GM18498 (cell line): Measurements from ENCODE around the gene EIF4E.

Experiments
- ATAC-seq: cut with Tn5 transposase; IDR thresholded peaks from one replicate; pipeline ENCODE4 v1.9.1; 2021; ENCODE audit warnings: mild to moderate bottlenecking, moderate library complexity; ENCODE audit not compliant: unreplicated experiment

EIF4E gene, protein sequence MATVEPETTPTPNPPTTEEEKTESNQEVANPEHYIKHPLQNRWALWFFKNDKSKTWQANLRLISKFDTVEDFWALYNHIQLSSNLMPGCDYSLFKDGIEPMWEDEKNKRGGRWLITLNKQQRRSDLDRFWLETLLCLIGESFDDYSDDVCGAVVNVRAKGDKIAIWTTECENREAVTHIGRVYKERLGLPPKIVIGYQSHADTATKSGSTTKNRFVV

DNA sequence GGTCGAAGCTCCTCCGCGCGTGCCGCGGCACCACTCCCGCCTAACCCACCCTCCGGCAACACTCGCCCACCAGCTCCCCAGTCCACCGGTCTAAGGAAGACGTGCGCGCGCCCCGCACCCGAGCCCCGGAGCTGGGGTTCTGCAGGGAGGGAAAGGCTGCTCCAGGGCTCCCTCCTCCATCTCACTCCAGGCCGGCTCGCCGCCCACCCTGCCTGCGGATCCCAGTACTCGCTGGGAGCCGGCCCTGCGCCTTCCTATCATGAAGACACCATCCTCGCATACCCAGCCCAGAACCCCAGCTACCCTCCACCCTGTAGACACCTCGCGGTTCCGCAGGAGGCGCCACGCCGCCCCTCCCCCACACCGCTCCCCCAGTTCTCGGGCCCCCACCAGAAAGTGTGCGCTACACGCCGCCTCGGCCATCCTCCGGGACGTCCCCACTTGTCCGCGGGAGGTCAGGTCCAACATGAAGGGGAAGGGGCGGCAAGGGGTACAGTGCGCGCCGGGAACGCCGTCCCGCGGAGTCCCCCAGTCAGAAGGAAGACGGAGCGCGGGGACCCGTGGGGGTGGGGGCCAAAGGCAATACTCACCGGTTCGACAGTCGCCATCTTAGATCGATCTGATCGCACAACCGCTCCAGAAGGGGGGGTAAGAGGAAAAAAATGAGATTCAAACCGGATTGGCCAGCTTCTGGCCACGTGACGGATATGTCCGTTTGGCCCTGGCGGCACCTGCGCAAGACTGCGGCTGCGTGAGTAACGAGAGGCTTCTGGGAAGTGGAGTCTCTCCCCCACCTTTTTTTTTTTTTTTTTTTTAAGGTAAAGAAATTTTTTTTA lies at the start of gene EIF4E:
TSS of gene EIF4E (minus strand) at position 629 of the 836 bp plus-strand sequence. CDS start at position 608, 21 bp downstream.
- ATAC-seq, result peak; percentile 74

DNA sequence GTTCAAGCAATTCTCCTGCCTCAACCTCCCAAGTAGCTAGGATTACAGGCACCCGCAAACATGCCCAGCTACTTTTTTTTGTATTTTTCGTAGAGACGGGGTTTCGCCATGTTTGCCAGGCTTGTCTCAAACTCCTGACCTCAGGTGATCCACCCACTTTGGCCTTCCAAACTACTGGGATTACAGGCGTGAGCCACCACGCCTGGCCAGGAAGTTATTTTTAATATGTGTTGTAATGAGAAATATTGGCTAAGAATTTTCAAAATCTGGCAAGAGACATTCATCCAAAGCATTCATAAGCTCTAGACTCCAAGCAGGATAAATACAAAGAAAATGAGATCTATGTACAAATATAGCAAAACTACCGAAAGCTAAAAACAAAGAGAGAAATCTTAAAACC lies 48.6 kb upstream of the EIF4E start:
- ATAC-seq, result no peak

DNA sequence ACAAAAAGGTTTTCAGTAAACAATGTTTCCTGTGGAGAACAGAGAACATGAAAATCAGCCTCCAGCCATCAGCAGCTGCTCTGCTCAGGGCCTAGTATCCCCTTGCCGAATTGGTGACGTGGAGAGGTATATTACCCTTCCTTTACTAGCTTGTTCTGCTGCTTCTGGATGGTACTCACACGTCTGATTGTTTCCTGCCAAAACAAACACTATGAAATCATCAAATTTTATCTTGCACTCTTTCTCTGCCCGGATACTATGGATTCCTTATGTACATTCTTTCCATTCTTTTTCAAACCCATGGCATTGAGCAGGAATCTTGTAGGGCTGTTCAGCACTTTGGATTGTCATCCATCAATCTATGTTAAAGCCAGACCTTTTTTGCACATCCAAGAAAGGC lies 47.8 kb upstream of the EIF4E start:
- ATAC-seq, result no peak

DNA sequence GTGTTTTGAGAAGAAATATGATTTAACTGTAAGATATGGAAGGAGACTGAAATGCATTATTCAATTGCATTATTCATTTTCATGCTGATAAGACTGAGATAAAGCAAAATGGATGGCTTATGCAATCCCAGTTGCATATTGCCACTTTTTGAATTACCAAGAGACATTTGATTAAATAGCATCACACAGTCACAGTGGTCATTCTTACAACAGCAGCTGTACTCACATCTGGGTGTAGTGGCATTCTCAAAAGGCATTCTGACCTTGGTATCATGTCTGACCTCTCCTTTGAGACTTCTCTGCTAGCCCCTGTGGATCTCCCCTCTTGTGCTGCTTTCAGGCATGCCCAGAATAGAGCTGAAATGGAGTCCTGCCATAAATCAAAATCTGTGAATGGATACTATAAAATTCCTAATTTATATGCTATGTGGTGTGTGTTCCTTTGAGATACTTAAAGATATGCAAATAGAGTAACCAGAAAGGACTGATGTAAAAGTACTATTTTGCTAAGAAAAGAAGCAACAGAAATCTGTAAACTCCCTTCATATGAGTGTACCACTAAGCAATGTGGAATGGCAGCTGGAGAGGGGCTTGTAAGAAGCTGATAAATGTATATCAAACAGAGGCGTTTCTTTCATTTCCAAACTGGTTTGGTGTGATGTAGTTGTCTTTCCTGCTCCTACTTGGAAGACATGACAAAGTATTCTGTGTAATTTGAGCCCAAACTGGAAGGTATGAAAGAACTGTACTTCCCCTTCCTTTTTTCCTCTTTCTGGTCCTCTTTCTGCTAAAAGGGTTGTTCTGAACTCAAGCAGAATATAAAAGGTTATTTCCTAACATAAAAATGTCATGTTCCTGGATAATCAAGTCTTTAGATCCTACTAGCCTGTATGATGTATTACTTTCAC lies 41.2 kb upstream of the EIF4E start:
- ATAC-seq, result no peak

DNA sequence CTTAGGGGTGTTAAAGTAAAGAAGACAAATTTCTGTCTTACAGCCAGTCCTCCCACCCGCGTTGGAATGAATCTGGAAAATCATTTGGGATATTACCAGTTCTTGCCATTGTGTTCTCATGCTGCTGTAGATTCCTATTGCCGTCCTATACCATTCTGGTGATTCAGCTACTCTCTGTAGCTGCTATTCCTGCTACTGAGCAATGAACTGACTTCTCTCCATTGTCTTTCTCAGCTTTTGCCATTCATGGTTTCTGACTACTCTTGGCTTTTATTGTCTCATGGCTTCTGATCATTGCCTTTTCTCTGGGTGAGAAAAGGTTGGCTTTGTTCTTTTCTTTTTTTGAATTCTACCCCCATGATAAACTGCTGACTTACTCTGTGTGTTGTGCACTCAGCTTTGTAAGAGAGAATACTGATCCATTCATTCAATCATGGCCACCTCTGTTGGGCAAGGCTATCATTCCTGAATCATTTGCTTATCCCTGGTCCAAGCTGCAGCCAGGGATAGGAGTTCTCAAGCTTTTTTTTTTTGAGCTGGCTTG lies 38.9 kb upstream of the EIF4E start:
- no peak for ATAC-seq

DNA sequence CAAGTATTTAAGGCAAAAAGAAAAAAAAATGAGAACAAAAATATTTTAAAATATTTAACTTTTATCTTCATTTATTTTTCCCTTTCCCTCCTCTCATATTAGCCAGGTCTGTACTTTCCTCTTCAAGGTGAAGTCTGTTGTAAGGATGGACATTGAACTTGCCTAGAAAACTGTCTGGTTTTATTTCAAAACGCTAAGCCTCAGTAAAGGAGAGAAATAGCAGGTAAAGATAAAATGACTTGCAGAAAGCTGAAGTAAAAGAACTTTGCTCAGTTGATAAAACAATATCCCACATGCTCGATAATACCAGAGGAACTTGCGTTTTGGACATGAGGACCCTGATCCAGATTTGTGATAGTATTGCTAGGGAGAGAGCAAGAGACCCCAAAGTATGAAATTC lies 38.0 kb upstream of the EIF4E start:
- no peak for ATAC-seq

DNA sequence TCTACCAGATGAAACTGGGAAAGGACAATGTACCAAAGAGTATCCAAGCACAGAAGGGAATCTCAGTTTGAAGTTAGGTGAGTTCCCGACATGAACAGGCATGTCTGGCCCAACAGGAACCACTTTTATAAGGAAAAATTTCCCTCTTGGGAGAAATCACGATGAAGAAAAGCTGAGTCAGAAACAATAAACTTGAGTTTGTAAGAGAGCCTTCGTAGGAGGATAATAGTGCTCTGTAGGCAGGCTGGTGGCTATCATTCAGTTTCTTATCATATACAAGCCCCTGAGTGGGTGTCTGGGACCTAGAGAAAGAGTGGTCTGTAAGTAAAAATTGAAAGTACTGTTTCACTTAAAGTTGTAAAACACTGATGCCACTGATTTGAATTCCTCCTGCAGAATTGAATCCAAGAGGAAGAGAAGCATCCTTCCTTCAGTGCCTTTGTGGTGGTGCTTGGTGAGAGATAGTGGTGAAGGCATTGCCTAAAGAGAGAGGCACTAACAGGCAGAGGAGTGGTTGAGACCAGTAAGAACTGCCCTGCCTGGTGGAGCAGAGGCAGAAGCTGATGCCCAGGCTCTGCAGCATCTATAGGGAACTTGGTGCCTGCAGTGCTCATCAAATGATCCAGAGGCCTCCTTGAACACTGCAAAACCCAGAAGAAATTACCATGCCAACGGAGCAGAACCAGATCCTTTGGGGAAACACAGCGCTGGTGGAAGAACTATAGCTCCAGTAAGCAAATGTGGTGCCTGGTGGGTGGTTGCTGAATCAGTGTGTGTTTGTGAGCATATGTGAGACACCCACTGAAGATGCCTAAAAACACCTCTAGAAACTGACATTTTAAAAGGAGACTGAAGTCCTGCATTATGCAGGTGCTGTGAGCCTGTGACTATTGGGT lies 34.9 kb upstream of the EIF4E start:
- no peak for ATAC-seq

DNA sequence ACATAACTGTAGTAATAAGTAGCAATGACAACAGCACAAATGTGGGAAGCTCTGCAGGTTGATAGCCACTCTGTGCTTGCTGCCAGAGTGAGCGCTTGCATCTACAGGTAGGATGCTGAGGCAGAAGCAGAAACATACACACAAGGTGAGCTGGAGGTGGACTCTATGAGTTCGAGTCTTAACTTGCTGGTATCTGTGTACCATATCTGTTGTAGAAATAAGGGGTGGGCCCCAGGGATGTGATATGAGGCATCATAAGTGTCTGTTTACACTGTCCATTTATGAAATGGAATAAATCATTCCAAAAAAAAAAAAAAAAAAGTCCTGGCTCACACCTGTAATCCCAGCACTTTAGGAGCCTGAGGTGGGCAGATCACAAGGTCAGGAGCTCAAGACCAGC lies 32.8 kb upstream of the EIF4E start:
- no peak for ATAC-seq

DNA sequence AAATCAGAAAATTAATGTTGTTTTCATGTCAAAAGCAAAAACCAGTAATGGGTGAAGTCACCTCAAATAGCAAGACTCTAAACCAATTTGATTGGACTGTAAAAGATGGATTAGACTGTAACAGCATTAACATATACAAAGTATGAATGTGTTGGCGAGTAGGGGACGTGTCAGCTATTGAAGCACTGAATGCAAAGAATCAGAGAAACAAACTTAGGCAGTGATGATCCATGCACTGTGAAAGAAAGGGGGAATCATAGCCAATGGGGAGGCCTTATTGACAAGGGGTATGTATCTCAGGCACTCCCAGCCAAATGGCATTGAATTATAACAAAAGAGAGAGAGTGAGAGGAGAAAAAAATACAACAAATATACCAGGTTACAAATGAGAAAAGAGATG lies 30.5 kb upstream of the EIF4E start:
- ATAC-seq, result no peak

DNA sequence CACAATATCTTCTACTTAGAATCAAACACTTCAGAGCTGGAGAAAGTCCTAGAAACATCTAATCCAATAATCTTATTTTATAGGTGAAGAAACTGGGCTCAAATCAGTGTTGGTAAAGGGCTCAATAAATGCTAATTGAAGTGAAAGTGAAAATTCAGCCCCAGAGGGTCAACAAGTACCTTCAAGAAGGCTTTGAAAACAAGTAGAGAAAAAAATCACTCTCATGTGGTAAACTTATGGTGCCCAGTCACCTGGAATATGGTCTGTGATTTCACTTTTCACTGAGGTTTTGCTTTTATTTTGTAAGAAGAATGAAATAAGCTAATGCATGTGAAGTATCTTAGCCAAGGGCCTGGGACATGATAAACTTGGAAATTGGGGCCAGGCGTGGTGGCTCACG lies 29.1 kb upstream of the EIF4E start:
- peak; percentile 76 for ATAC-seq

DNA sequence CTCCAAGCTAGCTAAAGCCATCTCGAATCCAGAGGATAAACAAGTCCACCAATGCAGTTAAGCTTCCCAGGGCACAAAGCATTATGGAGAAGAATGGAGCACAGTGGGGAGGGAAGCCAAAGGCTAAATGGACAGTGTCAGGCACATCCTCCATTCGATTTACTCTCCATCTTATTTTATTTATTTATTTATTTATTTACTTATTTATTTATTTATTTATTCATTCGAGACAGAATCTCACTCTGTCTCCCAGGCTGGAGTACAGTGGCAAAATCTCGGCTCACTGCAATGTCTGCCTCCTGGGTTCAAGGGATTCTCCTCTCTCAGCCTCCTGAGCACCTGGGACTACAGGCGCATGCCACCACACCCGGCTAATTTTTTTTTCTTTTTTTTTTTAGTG lies 26.3 kb upstream of the EIF4E start:
- ATAC-seq, result no peak

DNA sequence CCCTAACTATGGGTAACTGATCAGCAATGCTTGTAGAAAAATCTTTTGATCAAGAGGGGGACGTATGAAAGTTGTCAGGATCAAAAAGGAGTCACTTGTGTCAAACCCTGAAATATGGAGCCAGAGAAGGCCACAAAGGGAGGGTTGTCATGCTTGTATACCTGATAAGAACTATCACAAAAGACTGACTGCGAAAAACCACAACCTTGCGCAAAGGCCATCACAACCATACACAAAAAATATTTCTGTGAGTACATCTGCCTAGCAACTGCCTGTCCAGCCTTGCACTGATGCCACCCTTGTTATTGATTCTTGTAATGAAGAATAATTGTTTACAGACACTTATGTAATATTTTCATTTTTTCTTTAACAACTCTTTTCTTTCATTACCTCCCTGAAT lies 22.8 kb upstream of the EIF4E start:
- no peak for ATAC-seq

DNA sequence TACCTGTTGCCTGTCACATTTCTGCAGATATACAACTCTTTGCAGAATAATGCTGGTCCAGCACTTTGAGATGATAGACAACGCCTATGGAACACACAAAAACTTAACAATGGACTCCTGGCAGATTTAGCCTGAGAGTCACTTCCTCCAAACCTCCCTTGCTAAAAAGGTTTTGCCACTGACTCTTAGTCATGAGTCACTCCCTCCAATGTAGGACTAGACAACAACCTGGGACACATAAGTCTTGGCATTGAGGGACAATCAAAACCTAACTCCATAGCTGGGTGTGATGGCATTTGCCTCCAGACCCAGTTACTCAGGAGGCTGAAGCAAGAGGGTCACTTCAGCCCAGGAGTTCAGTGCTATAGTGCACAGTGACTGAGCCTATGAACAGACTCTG lies 22.0 kb upstream of the EIF4E start:
- ATAC-seq, result no peak

DNA sequence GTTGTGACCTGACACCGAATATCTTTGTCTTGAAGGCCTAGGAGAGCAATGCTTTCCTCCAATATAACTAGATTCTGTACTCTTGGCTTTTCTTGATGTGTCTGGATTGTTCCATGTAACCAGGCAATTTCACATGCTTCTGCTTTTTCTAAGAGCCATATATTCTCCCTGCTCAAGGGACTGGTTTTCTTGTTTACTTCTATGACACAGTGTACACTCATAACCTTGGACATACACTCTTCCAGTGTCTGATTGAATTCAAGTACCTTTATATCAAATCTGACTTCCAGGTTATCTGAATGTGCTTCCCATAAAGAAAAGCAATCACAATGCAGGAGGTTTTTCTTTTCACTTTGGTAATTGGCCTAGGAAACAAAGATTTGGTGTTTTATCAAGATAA lies 17.4 kb upstream of the EIF4E start:
- ATAC-seq, result no peak

DNA sequence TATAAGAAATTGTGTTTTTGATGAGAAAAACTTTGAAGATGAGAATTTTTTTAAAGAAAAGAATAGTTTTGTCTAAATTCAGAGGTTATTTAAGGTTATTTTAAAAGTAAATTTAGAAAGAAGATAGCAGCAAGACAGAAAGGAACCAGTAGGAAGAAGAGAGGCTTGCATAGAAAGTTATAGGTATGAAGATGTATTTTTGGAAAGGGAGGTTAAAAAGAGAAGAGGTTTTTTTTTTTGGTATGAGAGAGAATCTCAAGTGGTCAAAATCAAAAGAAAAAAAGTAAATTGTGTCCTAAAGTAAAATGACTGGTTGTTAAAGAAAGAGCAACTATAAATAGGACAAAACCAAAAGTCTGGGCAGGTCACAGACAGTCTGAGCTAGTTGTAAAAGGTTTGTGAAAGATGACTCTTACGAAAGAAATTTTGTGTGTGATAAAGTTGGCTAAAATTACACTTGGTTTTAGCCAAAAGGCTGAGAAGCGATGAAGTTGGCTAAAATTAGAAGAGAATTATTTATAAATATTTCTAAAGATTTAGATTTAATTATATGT lies 16.4 kb upstream of the EIF4E start:
- ATAC-seq, result peak; percentile 87

DNA sequence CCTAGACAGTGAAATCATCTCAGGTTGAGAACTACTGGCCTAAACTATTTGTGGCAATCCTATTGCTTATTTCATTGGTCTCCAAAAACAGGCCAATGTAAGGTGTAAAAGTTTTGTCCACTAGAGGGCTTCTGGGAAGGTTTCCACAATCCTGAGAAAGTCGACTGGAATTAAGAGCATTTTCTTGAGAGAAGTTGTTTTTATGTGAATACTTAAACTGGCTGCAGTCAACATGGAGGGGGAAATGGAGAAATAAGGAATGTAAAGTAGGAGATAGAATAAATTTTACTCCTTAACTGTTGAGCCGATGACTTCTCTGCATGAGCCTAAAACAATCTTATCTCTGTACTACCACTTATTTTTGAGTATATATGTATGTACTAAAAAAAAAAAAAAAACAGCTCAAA lies 11.0 kb upstream of the EIF4E start:
- ATAC-seq, result no peak

DNA sequence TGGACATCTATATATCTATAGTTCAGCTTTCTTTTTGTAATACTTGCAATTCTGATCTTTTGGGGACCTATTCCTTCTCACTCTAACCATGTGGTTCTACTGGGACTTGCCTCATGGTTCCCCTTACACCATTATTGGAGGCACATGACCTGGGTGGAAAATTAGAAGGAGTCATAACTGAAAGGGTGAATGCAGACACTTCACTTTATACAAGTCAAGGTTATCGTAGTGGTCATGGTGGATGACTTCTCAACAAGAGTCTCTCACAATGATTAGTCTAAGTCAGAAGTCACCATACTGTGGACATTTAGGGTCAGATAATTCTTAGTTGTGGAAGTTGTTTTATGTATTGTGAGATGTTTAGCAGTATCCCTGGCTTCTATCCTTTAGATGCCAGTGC lies 10.5 kb upstream of the EIF4E start:
- no peak for ATAC-seq

DNA sequence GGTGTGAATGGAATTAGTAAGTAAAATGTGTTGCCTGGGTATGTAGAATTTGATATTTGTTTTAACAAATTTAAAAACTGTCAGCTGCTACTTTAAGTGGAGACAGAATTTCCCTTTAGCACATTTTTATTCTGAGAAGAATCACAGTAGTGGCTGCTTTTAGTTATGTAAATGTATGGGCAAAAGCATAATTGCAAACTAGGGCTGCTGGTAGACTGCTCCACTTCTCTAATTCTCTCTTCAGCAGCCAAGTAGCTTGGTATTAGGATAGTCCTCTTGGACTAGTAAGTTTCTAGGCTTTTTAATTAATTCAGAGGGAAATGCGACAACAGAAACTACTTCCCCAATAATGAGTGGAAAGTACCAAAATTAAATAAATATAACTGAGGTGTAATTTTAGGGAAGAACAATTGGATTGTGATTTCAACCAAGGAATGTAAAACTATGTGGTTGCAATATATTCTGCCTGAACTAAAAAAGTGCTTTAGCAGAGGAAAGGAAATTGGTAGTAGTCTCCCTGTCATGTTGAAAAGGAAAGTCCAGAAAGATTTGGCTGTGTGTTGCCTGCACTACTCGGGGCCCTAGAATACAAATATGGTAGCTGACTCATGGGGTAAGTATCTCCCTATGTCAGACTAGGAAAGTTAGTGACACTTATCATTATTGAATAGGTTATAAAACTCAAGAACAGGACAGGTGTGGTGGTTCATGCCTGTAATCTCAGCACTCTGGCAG lies 9.2 kb upstream of the EIF4E start:
- no peak for ATAC-seq

DNA sequence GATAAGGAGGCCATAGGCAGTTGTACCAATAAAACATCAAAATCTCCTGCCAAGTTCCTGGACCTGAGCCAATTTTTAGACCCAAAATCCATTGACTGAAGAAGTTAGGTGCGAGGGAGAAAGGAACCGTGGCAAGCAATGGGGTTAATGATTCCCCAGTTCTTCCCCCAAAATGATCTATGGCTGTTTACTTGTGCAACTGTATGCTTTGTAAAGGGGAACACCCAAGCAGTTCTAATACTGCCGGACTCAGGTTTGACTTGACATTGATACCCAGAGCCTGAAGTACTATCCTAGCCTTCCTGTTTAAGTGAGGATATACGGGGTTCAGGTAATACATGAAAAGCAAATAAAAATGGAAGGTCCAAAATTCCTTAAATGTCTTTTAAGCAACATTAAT lies 6.7 kb upstream of the EIF4E start:
- no peak for ATAC-seq
